Stimulated activated CD4-positive, alpha-beta T cell treated with anti-CD3 and anti-CD28 coated beads, Interleukin-4, amount 100 ng/mL, for 4 hours (primary cell): ENCODE measurements around the gene BSPRY.
"Not testable (repeated sequence)": the region's sequence is repeated elsewhere in the genome, so short reads cannot be mapped to it uniquely, and the experiment has no call there.

Experiments
- DNase-seq, 2 experiments: peaks; one replicate each; pipeline ENCODE4 v3.0.0-alpha.2; 2020

The BSPRY gene

GRCh38 chr9:113343732-113344231, 5.6 kb upstream of the BSPRY start:
- DNase-seq, result no peak

GRCh38 chr9:113345190-113345589, 4.2 kb upstream of the BSPRY start:
- DNase-seq, result no peak

GRCh38 chr9:113345671-113346070, 3.7 kb upstream of the BSPRY start:
- DNase-seq, result no peak

GRCh38 chr9:113348437-113348836, 904 bp upstream of the BSPRY start:
- DNase-seq, result no peak

GRCh38 chr9:113349066-113349444, 286 bp upstream of the BSPRY start:
- DNase-seq, result no peak

- no peak for DNase-seq
These were observed 843 bp downstream of the BSPRY start for GRCh38 chr9:113350107-113350661.

- peak in 1 of 2 experiments; percentile 22 for DNase-seq
These were observed 1.6 kb downstream of the BSPRY start for GRCh38 chr9:113350937-113351336.

GRCh38 chr9:113352006-113352405, 2.7 kb downstream of the BSPRY start:
- no peak for DNase-seq

GRCh38 chr9:113352411-113352810, 3.1 kb downstream of the BSPRY start:
- no peak for DNase-seq

GRCh38 chr9:113355040-113355596, 5.8 kb downstream of the BSPRY start:
- no peak for DNase-seq

- DNase-seq, result no peak
These were observed 7.4 kb downstream of the BSPRY start for GRCh38 chr9:113356686-113357292.

- DNase-seq, result no peak
These were observed 10.0 kb downstream of the BSPRY start for GRCh38 chr9:113359385-113359784.

GRCh38 chr9:113360242-113360842, 11.0 kb downstream of the BSPRY start:
- DNase-seq, result no peak

GRCh38 chr9:113361304-113362018, 12.1 kb downstream of the BSPRY start:
- no peak for DNase-seq

- DNase-seq, result no peak
These were observed 14.0 kb downstream of the BSPRY start for GRCh38 chr9:113363336-113363735.

GRCh38 chr9:113364951-113365350, 15.6 kb downstream of the BSPRY start:
- no peak for DNase-seq

GRCh38 chr9:113365652-113366051, 16.3 kb downstream of the BSPRY start:
- not testable (repeated sequence) for DNase-seq

GRCh38 chr9:113368348-113368981, 19.1 kb downstream of the BSPRY start:
- no peak for DNase-seq

- no peak for DNase-seq
These were observed 19.9 kb downstream of the BSPRY start for GRCh38 chr9:113368982-113369854.

GRCh38 chr9:113369855-113370140, 20.5 kb downstream of the BSPRY start:
- no peak for DNase-seq

GRCh38 chr9:113370806-113371325, 21.5 kb downstream of the BSPRY start:
- DNase-seq, result no peak

- no peak for DNase-seq
These were observed 22.7 kb downstream of the BSPRY start for GRCh38 chr9:113372059-113372458.
